K562 (cell line): ENCODE data around the gene PPARGC1A. TPM values are rescaled to one million over a fixed set of nuclear protein-coding genes. Genes with fewer than 3 reads are reported as not detected.

Experiments used
- ATAC-seq: fragments of 200-7000 bp; cut with Tn5 transposase; 3 replicates; pipeline ENCODE4 v1.9.1; 2020; ENCODE audit warnings: moderate library complexity
- BruUV-seq: library from RNA; stranded (reverse); fragments of 400-500 nt; replicated peaks from 2 replicates; lab custom pipeline; 2021; lab: Mats Ljungman, UMichigan
- CTCF ChIA-PET: fragments of 300-600 bp; formaldehyde crosslinking; extraction: SDS; loops from one replicate; lab custom pipeline; 2021; ENCODE audit warnings: low intra/inter-chr PET ratio; lab: Yijun Ruan, JAX
- POLR2A ChIA-PET: fragments of 300-600, 350-650 bp; sonication (Branson Sonifier 250); formaldehyde crosslinking; extraction: SDS; loops from one replicate; lab custom pipeline; 2021; ENCODE audit warnings: antibody characterized with exemption, inconsistent platforms; lab: Yijun Ruan, JAX
- DNase-seq, 4 experiments: peaks; one replicate each; pipeline versions ENCODE4 v3.0.0 to v3.0.0-alpha.2; 2011 to 2018; ENCODE audit warnings: low spot score in 3 of 4, mixed read lengths in 3 of 4; ENCODE audit errors: extremely low read depth in 1 of 4
- FAIRE-seq: peaks from 2 replicates; lab custom pipeline; 2011; peaks lifted over from hg19 to GRCh38; lab: Jason Lieb, UNC
- H2AFZ ChIP-seq: 2 replicates; pipeline ENCODE4 v1.6.0; 2011; ENCODE audit warnings: low read depth, low read length, control low read depth, inconsistent platforms
- H3K27ac ChIP-seq: fragments of 200-600 bp; 3 replicates; pipeline ENCODE4 v1.8.0; 2011; ENCODE audit warnings: low read depth, mild to moderate bottlenecking, control low read depth, inconsistent platforms, low read length, moderate library complexity, mixed read lengths; ENCODE audit errors: extremely low read depth
- H3K27me3 ChIP-seq, 2 experiments: fragments of 300-600 bp in 1 of 2; 2 replicates in 1 of 2; 3 replicates in 1 of 2; pipeline versions ENCODE4 v1.6.0 to v1.8.0; 2011; ENCODE audit warnings: inconsistent platforms in 2 of 2, low read length in 2 of 2, mild to moderate bottlenecking in 1 of 2, mixed read lengths in 1 of 2, moderate library complexity in 1 of 2; ENCODE audit not compliant: control insufficient read depth in 2 of 2, insufficient read depth in 2 of 2
- H3K36me3 ChIP-seq: fragments of 300-600 bp; 3 replicates; pipeline ENCODE4 v1.8.0; 2011; ENCODE audit warnings: mild to moderate bottlenecking, low read length, inconsistent platforms; ENCODE audit not compliant: control insufficient read depth, insufficient read depth
- H3K4me1 ChIP-seq, 2 experiments: fragments of 200-600 bp in 1 of 2; replicated peaks in 1 of 2; 2 replicates in 1 of 2; 3 replicates in 1 of 2; pipeline versions ENCODE4 v1.5.1 to v1.8.0; 2011; ENCODE audit warnings: inconsistent platforms in 2 of 2, low read length in 2 of 2, mild to moderate bottlenecking in 1 of 2, mixed read lengths in 1 of 2, moderate library complexity in 1 of 2; ENCODE audit not compliant: control insufficient read depth in 2 of 2, insufficient read depth in 2 of 2
- H3K4me2 ChIP-seq: 2 replicates; pipeline ENCODE4 v1.6.1; 2011; ENCODE audit warnings: low read length, control low read depth, inconsistent platforms, mixed read lengths; ENCODE audit not compliant: insufficient read depth
- H3K4me3 ChIP-seq: fragments of 200-600 bp; sonication (generic), shearing (Covaris generic); 2 replicates; pipeline ENCODE4 v1.5.1; 2016; ENCODE audit warnings: control low read depth, inconsistent platforms
- H3K79me2 ChIP-seq: fragments of 200-600 bp; 3 replicates; pipeline ENCODE4 v1.8.0; 2011; ENCODE audit warnings: low read length, inconsistent platforms; ENCODE audit not compliant: control insufficient read depth, insufficient read depth
- H3K9ac ChIP-seq, 2 experiments: 2 replicates each; pipeline versions ENCODE4 v1.6.0 to v1.6.1; 2011; ENCODE audit warnings: low read depth in 2 of 2, low read length in 2 of 2, control low read depth in 1 of 2, inconsistent platforms in 1 of 2, mild to moderate bottlenecking in 1 of 2, mixed read lengths in 1 of 2; ENCODE audit not compliant: insufficient read depth in 1 of 2
- H3K9me1 ChIP-seq: one replicate; pipeline ENCODE4 v1.6.0; 2011; ENCODE audit warnings: inconsistent platforms, mild to moderate bottlenecking, low read length, moderate library complexity; ENCODE audit not compliant: control insufficient read depth, insufficient read depth
- H3K9me3 ChIP-seq: replicated peaks from 2 replicates; pipeline ENCODE4 v1.5.1; 2011; ENCODE audit warnings: low read depth, low read length, inconsistent platforms; ENCODE audit not compliant: control insufficient read depth, insufficient read depth
- H4K20me1 ChIP-seq: replicated peaks from 2 replicates; pipeline ENCODE4 v1.6.1; 2011; ENCODE audit warnings: low read length, inconsistent platforms, mixed read lengths; ENCODE audit not compliant: control insufficient read depth, insufficient read depth
- NBN ChIP-seq: fragments of 450-650 bp; IDR thresholded peaks from 2 replicates; pipeline ENCODE4 v1.6.1; 2016; ENCODE audit warnings: low read depth, mild to moderate bottlenecking
- PRPF4 ChIP-seq: fragments of 200-400 bp; formaldehyde crosslinking; IDR thresholded peaks from one replicate; pipeline ENCODE4 v1.6.1; 2017; ENCODE audit warnings: low read length, low read depth, mild to moderate bottlenecking; ENCODE audit not compliant: insufficient read depth, poor library complexity, severe bottlenecking
- ZBTB40 ChIP-seq, 2 experiments: fragments of 450-650 bp in 1 of 2; sonication (generic) in 1 of 2; formaldehyde crosslinking in 1 of 2; IDR thresholded peaks; 2 replicates each; pipeline versions ENCODE4 v1.7.1 to v1.9.0; 2016 to 2022; ENCODE audit warnings: inconsistent platforms in 1 of 2, mild to moderate bottlenecking in 1 of 2, missing genetic modification reagents in 1 of 2
- ZNF174 ChIP-seq: fragments of 250-450 bp; sonication (Bioruptor Pico); IDR thresholded peaks from 2 replicates; pipeline ENCODE4 v1.4.0; 2020; ENCODE audit warnings: mild to moderate bottlenecking
- ZNF277 ChIP-seq: fragments of 250-450 bp; sonication (Bioruptor Pico); IDR thresholded peaks from 2 replicates; pipeline ENCODE4 v1.8.0; 2022; ENCODE audit warnings: inconsistent platforms, mild to moderate bottlenecking, moderate library complexity, borderline replicate concordance
- WGBS: fragments of 100-300 bp; shearing (Covaris generic); methylation state at CpG from one replicate; pipeline ENCODE4 v1.1.6; 2016; ENCODE audit warnings: low coverage, mixed read lengths; ENCODE audit not compliant: insufficient coverage; ENCODE audit errors: missing lambda C conversion rate; 5-methylcytosine and 5-hydroxymethylcytosine counted together
- in situ Hi-C: fragments of 300-500 bp; cut with MboI; formaldehyde crosslinking; loops from 4 replicates; pipeline ENCODE4 v1.15.0; 2018; ENCODE audit warnings: inconsistent platforms, mixed read lengths
- intact Hi-C: fragments of 100-400 bp; cut with micrococcal nuclease; formaldehyde crosslinking; loops from 2 replicates; pipeline ENCODE4 v1.14.2; 2022
- polyA plus RNA-seq, 8 experiments: library from polyadenylated mRNA; depleted of rRNA in 4 of 8; stranded (reverse) in 5 of 8; unstranded in 3 of 8; fragments of >200 nt; fragmentation: Nextera tagmentation in 2 of 8; fragmentation: Illumina TruSeq in 1 of 8; extraction: Ambion mirVana in 2 of 8; extraction: Trizol in 1 of 8; gene quantifications; 2 replicates each; pipeline versions ENCODE4 v1.2.1 to v1.2.3, GENCODE V29; 2011 to 2014; ENCODE audit warnings: inconsistent platforms in 1 of 8, missing spikeins in 1 of 8
- total RNA-seq, 7 experiments: library from RNA; depleted of rRNA in 6 of 7; stranded (reverse); fragments of >200 nt in 6 of 7; fragmentation: Illumina TruSeq in 2 of 7; extraction: Trizol in 2 of 7; gene quantifications; 2 replicates each; pipeline versions ENCODE4 v1.2.1 to v1.2.3, GENCODE V29; 2011 to 2021; ENCODE audit warnings: low replicate concordance in 1 of 7

The PPARGC1A gene
- total and polyA plus RNA-seq, 9 of the 15 experiments (the other 6 are each of a cell fraction or from before 2014, with no cell fraction given) = 0.02 TPM; not detected in 8

- no peak for DNase-seq
- TF ChIP-seq NBN = no peak
- no peak for TF ChIP-seq ZNF277 (CRISPR knock-in tag)
- TF ChIP-seq PRPF4 = no peak
- no peak for TF ChIP-seq ZBTB40 (IDR thresholded peaks at IDR 0.05)
- no peak for TF ChIP-seq ZBTB40 (CRISPR knock-in tag; IDR thresholded peaks at IDR 0.05)
- TF ChIP-seq ZNF174 (CRISPR knock-in tag) = no peak
- TF ChIP-seq, all 486 proteins: peak for 0
- H3K9ac ChIP-seq = no peak overlapping the region
- H3K4me1 ChIP-seq = no peaks in the 10 kb centered on the region
- H3K9me1 ChIP-seq = no peaks in the 10 kb centered on the region
- FAIRE-seq = no peak
- in situ Hi-C loops (no loop called here), intact Hi-C loops (no loop called here)
- CTCF ChIA-PET = no interaction called here
- ATAC-seq = no peak
- H3K36me3 ChIP-seq = no peaks in the 10 kb centered on the region
- H3K4me2 ChIP-seq = no peak overlapping the region
- no peak overlapping the region for H2AFZ ChIP-seq
- no peak overlapping the region for H3K27ac ChIP-seq
- WGBS = 0% methylated on average over 1 of the region's 1 CpG
- no peaks in the 10 kb centered on the region for H4K20me1 ChIP-seq
- no peaks in the 10 kb centered on the region for H3K79me2 ChIP-seq
- no peak overlapping the region for H3K4me3 ChIP-seq
- no TSS peak for BruUV-seq
- no peaks in the 10 kb centered on the region for H3K9me3 ChIP-seq
- no peaks in the 10 kb centered on the region for H3K27me3 ChIP-seq
- POLR2A ChIA-PET = no interaction called here
Measured at GRCh38 chr4:23768541-23768940, 121.3 kb downstream of the PPARGC1A start.
